Smooth muscle cell (in vitro differentiated cells): ENCODE results near the gene FLOT1. TPM values are rescaled to one million over a fixed set of nuclear protein-coding genes. Genes with fewer than 3 reads are reported as not detected.

Source experiments
- DNase-seq: peaks from one replicate; lab custom pipeline; 2025; ENCODE audit not compliant: unreplicated experiment; lab: John Stamatoyannopoulos, UW
- H2AFZ ChIP-seq: fragments of 200-600 bp; sonication (generic); 2 replicates; pipeline ENCODE4 v1.6.0; 2016; ENCODE audit warnings: antibody characterized with exemption, low read depth, mild to moderate bottlenecking
- H3F3A ChIP-seq: fragments of 200-600 bp; sonication (generic); 2 replicates; pipeline ENCODE4 v1.6.0; 2017; ENCODE audit warnings: antibody characterized with exemption, low read depth
- H3K27ac ChIP-seq: fragments of 200-600 bp; sonication (generic); 2 replicates; pipeline ENCODE4 v1.5.1; 2016; ENCODE audit warnings: low read depth, mild to moderate bottlenecking
- H3K27me3 ChIP-seq: fragments of 200-600 bp; sonication (generic); 2 replicates; pipeline ENCODE4 v1.6.1; 2016; ENCODE audit warnings: low read depth, mild to moderate bottlenecking
- H3K36me3 ChIP-seq: fragments of 200-600 bp; sonication (generic); 2 replicates; pipeline ENCODE4 v1.5.1; 2016; ENCODE audit warnings: low read depth
- H3K4me1 ChIP-seq: fragments of 200-600 bp; sonication (generic); 2 replicates; pipeline ENCODE4 v1.5.1; 2016; ENCODE audit warnings: low read depth
- H3K4me2 ChIP-seq: fragments of 200-600 bp; sonication (generic); 2 replicates; pipeline ENCODE4 v1.6.0; 2016; ENCODE audit warnings: mild to moderate bottlenecking
- H3K4me3 ChIP-seq: fragments of 200-600 bp; sonication (generic); 2 replicates; pipeline ENCODE4 v1.5.1; 2016; ENCODE audit warnings: mild to moderate bottlenecking
- H3K79me2 ChIP-seq: fragments of 200-600 bp; sonication (generic); 2 replicates; pipeline ENCODE4 v1.6.0; 2016; ENCODE audit warnings: low read depth, mild to moderate bottlenecking
- H3K9ac ChIP-seq: fragments of 200-600 bp; sonication (generic); 2 replicates; pipeline ENCODE4 v1.6.0; 2016; ENCODE audit warnings: low read depth
- H3K9me3 ChIP-seq: fragments of 200-600 bp; sonication (generic); replicated peaks from 2 replicates; pipeline ENCODE4 v1.5.1; 2016; ENCODE audit warnings: low read depth
- H4K20me1 ChIP-seq: fragments of 200-600 bp; sonication (generic); 2 replicates; pipeline ENCODE4 v1.6.0; 2016; ENCODE audit warnings: low read depth
- WGBS: methylation state at CpG from one replicate; pipeline ENCODE4 v1.1.7; 2016; ENCODE audit warnings: low lambda C conversion rate; 5-methylcytosine and 5-hydroxymethylcytosine counted together
- polyA plus RNA-seq: library from polyadenylated mRNA; unstranded; fragments of >200 nt; fragmentation: Nextera tagmentation; extraction: Ambion mirVana; gene quantifications from 2 replicates; pipeline ENCODE4 v1.2.1, GENCODE V29; 2016
- total RNA-seq: library from RNA; depleted of rRNA; stranded (reverse); fragments of >200 nt; gene quantifications from 2 replicates; pipeline ENCODE4 v1.2.3, GENCODE V29; 2014
- TF ChIP-seq, protein P1 (sequence below): fragments of 200-600 bp; sonication (generic); IDR thresholded peaks from 2 replicates; pipeline ENCODE4 v1.5.1; 2017; ENCODE audit warnings: borderline replicate concordance, mild to moderate bottlenecking, antibody characterized with exemption; ENCODE audit not compliant: insufficient read depth, poor library complexity, severe bottlenecking

Gene FLOT1
- total and polyA plus RNA-seq, 2 experiments from 2014 or later: 87.6 to 117 TPM

DNA sequence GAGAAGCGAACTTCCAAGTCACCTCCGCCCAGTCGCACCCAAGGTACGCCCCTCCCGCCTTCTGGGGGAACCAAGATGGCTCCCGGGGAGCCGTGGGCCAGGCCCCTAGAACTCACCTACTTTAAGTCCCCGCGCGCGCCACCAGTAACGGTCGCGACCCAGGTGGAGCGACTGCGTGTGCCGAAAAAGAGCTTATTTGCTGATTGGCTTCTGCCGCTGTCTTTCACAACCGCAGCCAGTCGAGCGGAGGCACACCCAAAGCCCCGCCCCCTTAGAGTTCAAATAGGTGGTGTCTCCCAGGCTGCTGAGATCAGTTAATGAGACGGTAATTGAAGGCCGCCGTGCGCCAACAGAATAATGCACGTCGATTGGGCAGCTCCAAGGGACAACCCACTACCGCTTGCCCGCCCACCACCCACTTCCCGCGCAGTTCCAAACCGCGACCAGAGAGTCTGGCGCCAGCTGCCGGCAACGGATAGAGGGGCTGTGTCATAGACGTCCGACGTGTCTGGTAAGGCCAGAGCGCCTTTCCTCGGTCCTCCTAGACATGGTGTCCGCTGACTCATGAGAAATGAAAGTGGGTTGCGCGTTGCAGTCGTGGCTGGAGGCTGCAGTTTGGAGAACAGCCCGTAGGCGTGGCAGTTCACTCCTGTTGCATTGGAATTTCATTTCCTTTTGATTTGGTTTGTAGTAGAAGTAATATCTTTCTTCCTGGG is 25.2 kb downstream of the FLOT1 start, which contains the start of gene MDC1:
TSS of gene MDC1 (minus strand) at position 153 of the 716 bp plus-strand sequence. CDS start 2,106 bp downstream, outside the sequence.
- Histone ChIP-seq H3F3A (peaks cover 24% of the 10 kb centered on the region), H3K4me2 (peak within 1 kb of the TSS; percentile 86), H3K79me2 (peaks cover 43% of the 10 kb centered on the region), H3K9me3 (no peaks in the 10 kb centered on the region), H3K36me3 (no peaks in the 10 kb centered on the region), H3K4me1 (peaks cover 19% of the 10 kb centered on the region), H3K27ac (peak within 1 kb of the TSS; percentile 83), H3K4me3 (peak within 1 kb of the TSS; percentile 73), H2AFZ (peak within 1 kb of the TSS; percentile 67), H4K20me1 (peaks cover 12% of the 10 kb centered on the region), H3K27me3 (no peaks in the 10 kb centered on the region), H3K9ac (peak within 1 kb of the TSS; percentile 89)
- peak; percentile 94 for DNase-seq
- WGBS: under 1% methylated on average over 48 of the region's 48 CpGs
- TF ChIP-seq, protein P1, sequence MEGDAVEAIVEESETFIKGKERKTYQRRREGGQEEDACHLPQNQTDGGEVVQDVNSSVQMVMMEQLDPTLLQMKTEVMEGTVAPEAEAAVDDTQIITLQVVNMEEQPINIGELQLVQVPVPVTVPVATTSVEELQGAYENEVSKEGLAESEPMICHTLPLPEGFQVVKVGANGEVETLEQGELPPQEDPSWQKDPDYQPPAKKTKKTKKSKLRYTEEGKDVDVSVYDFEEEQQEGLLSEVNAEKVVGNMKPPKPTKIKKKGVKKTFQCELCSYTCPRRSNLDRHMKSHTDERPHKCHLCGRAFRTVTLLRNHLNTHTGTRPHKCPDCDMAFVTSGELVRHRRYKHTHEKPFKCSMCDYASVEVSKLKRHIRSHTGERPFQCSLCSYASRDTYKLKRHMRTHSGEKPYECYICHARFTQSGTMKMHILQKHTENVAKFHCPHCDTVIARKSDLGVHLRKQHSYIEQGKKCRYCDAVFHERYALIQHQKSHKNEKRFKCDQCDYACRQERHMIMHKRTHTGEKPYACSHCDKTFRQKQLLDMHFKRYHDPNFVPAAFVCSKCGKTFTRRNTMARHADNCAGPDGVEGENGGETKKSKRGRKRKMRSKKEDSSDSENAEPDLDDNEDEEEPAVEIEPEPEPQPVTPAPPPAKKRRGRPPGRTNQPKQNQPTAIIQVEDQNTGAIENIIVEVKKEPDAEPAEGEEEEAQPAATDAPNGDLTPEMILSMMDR: peak; percentile 12

DNA sequence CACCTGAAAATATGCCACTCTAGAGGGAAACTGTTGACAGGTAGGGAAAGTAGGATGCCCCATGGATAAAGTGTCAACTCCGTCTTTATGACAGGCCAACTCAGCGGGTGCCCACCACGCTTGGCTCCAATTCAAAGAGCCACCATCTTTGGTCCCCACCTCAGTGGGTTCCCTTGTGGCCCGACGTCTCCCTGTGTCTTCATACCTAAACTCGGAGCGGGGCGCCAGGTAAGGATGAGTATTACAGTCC is 25.7 kb downstream of the FLOT1 start:
- Histone ChIP-seq H3K27ac (peak overlapping the region; percentile 83), H3K4me3 (peak overlapping the region; percentile 73), H3K9ac (peak overlapping the region; percentile 89), H3K9me3 (no peaks in the 10 kb centered on the region), H3K4me2 (peak overlapping the region; percentile 86), H3K79me2 (peaks cover 38% of the 10 kb centered on the region), H3F3A (peaks cover 19% of the 10 kb centered on the region), H3K27me3 (no peaks in the 10 kb centered on the region), H3K36me3 (no peaks in the 10 kb centered on the region), H4K20me1 (peaks cover 7% of the 10 kb centered on the region), H3K4me1 (peaks cover 19% of the 10 kb centered on the region), H2AFZ (peak overlapping the region; percentile 67)
- WGBS: 3% methylated on average over 8 of the region's 8 CpGs
- DNase-seq: no peak
- TF ChIP-seq, protein P1: no peak

DNA sequence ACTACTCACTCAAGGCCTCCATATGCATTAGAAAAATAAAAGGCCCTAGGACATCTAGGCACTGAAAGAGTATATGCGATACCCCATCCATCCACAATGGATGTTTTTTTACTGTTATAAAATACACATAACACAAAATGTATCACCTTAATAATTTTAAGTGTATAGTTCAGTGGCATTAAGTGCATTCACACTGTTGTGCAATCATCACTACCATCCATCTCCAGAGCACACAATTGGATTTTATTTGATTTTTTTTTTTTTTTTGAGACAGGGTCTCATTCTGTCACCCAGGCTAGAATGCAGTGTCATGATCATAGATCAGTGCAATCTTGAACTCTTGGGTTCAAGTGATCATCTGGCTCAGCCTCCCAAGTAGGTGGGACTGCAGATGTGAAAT is 28.2 kb downstream of the FLOT1 start:
- peaks cover 22% of the 10 kb centered on the region for H3K79me2 ChIP-seq
- H3K9me3 ChIP-seq: no peaks in the 10 kb centered on the region
- H3F3A ChIP-seq: peaks cover 7% of the 10 kb centered on the region
- H2AFZ ChIP-seq: no peak overlapping the region
- peaks cover 15% of the 10 kb centered on the region for H3K4me1 ChIP-seq
- no peak overlapping the region for H3K27ac ChIP-seq
- WGBS: 100% methylated on average over 1 of the region's 1 CpG
- H4K20me1 ChIP-seq: no peaks in the 10 kb centered on the region
- H3K9ac ChIP-seq: no peak overlapping the region
- no peak overlapping the region for H3K4me3 ChIP-seq
- DNase-seq: no peak
- no peaks in the 10 kb centered on the region for H3K27me3 ChIP-seq
- no peaks in the 10 kb centered on the region for H3K36me3 ChIP-seq
- H3K4me2 ChIP-seq: no peak overlapping the region
- TF ChIP-seq, protein P1: no peak

DNA sequence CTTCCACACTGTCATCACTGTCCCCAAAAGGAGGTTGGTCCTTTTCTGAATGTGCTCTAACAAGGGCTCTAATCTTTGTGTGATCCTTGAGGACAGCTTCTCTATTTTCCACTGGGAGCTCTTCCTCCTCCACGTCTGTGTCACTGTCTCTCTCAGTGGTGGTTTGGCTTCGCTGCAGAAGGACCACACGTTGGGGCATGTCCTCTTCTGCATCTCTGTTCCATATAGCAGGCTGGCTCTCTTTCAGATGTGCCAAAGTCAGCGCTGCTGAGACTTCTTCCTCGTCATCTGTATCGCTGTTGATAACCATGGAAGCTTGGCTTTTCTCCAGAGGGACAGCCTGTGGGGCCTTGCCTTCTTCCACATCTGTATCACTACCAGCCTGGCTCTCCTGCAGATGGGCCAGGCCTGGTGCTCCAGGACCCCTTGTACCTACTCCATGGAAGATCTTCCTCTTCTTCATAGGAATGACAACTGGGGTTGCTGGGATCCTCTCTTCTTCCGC is 30.0 kb downstream of the FLOT1 start:
- DNase-seq: no peak
- Histone ChIP-seq H3K36me3 (no peaks in the 10 kb centered on the region), H3K9me3 (no peaks in the 10 kb centered on the region), H3K79me2 (peaks cover 10% of the 10 kb centered on the region), H2AFZ (no peak overlapping the region), H3K4me1 (peaks cover 10% of the 10 kb centered on the region), H3K4me2 (no peak overlapping the region), H3K9ac (no peak overlapping the region), H3K4me3 (no peak overlapping the region), H4K20me1 (no peaks in the 10 kb centered on the region), H3F3A (no peaks in the 10 kb centered on the region), H3K27ac (no peak overlapping the region), H3K27me3 (no peaks in the 10 kb centered on the region)
- WGBS: 94% methylated on average over 7 of the region's 7 CpGs
- TF ChIP-seq, protein P1: no peak
